H1 (cell line): ENCODE data around the gene VPS26B. TPM values are rescaled to one million over a fixed set of nuclear protein-coding genes. Genes with fewer than 3 reads are reported as not detected.

ENCODE experiments used
- CTCF ChIA-PET: fragments of 300-600 bp; sonication (Branson Sonifier 250); formaldehyde crosslinking; loops from one replicate; lab custom pipeline; 2021; ENCODE audit not compliant: partially characterized antibody; lab: Charles Lee
- POLR2A ChIA-PET: fragments of 300-600 bp; sonication (Branson Sonifier 250); formaldehyde crosslinking; loops from one replicate; lab custom pipeline; 2021; ENCODE audit warnings: inconsistent platforms; ENCODE audit not compliant: partially characterized antibody; lab: Charles Lee
- DNase-seq, 2 experiments: peaks; one replicate each; pipeline versions ENCODE4 v3.0.0 to v3.0.0-alpha.2; 2010 to 2022; ENCODE audit warnings: low spot score in 2 of 2, low read depth in 1 of 2, mixed read lengths in 1 of 2
- FAIRE-seq: peaks from 2 replicates; lab custom pipeline; 2011; peaks lifted over from hg19 to GRCh38; lab: Jason Lieb, UNC
- H2AFZ ChIP-seq: 2 replicates; pipeline ENCODE4 v1.8.1; 2012; ENCODE audit warnings: low read length, inconsistent platforms
- H2AK5ac ChIP-seq: 2 replicates; pipeline ENCODE4 v1.6.1; 2013; ENCODE audit warnings: low read depth, low read length
- H2BK120ac ChIP-seq: replicated peaks from 2 replicates; pipeline ENCODE3; 2013; ENCODE audit warnings: low read depth, low read length, inconsistent platforms
- H2BK12ac ChIP-seq: 2 replicates; pipeline ENCODE4 v1.6.1; 2013; ENCODE audit warnings: low read depth, low read length
- H2BK15ac ChIP-seq: 2 replicates; pipeline ENCODE4 v1.6.1; 2013; ENCODE audit warnings: low read length
- H2BK20ac ChIP-seq: 2 replicates; pipeline ENCODE4 v1.6.1; 2013; ENCODE audit warnings: low read length
- H2BK5ac ChIP-seq: 2 replicates; pipeline ENCODE4 v1.6.1; 2013; ENCODE audit warnings: low read depth, low read length
- H3K14ac ChIP-seq: 2 replicates; pipeline ENCODE4 v1.6.1; 2013; ENCODE audit warnings: inconsistent platforms; ENCODE audit not compliant: insufficient read length
- H3K18ac ChIP-seq: 2 replicates; pipeline ENCODE4 v1.6.1; 2013; ENCODE audit warnings: low read length; ENCODE audit errors: extremely low read depth
- H3K23ac ChIP-seq: 2 replicates; pipeline ENCODE4 v1.6.1; 2013; ENCODE audit warnings: inconsistent platforms; ENCODE audit not compliant: insufficient read length
- H3K23me2 ChIP-seq: 2 replicates; pipeline ENCODE4 v1.6.1; 2013; ENCODE audit warnings: low read depth, low read length
- H3K27ac ChIP-seq: 2 replicates; pipeline ENCODE4 v1.6.1; 2011; ENCODE audit warnings: low read depth, low read length, inconsistent platforms
- H3K27me3 ChIP-seq, 4 experiments: replicated peaks in 1 of 4; 1 replicate in 1 of 4; 2 replicates in 3 of 4; pipeline versions ENCODE4 v1.6.1 to v1.8.1; 2011 to 2013; ENCODE audit warnings: low read length in 3 of 4, mild to moderate bottlenecking in 3 of 4, inconsistent platforms in 2 of 4, mixed read lengths in 2 of 4, moderate library complexity in 1 of 4; ENCODE audit not compliant: control insufficient read depth in 3 of 4, insufficient read depth in 3 of 4; ENCODE audit errors: extremely low read depth in 1 of 4
- H3K36me3 ChIP-seq, 4 experiments: 2 replicates each; pipeline versions ENCODE4 v1.6.1 to v1.8.1; 2011 to 2013; ENCODE audit warnings: mild to moderate bottlenecking in 4 of 4, low read length in 3 of 4, moderate library complexity in 2 of 4, control low read depth in 1 of 4, inconsistent platforms in 1 of 4; ENCODE audit not compliant: insufficient read depth in 4 of 4, control insufficient read depth in 2 of 4
- H3K4ac ChIP-seq: replicated peaks from 2 replicates; pipeline ENCODE3; 2013; ENCODE audit warnings: low read length, low read depth, mixed read lengths, inconsistent platforms; ENCODE audit not compliant: insufficient read length
- H3K4me1 ChIP-seq, 4 experiments: replicated peaks in 1 of 4; 1 replicate in 1 of 4; 2 replicates in 3 of 4; pipeline versions ENCODE4 v1.6.1 to v1.8.1; 2011 to 2013; ENCODE audit warnings: low read length in 3 of 4, inconsistent platforms in 2 of 4, mixed read lengths in 1 of 4; ENCODE audit not compliant: insufficient read depth in 4 of 4, control insufficient read depth in 3 of 4
- H3K4me2 ChIP-seq, 2 experiments: 2 replicates each; pipeline versions ENCODE4 v1.6.1 to v1.8.1; 2011 to 2013; ENCODE audit warnings: low read depth in 2 of 2, low read length in 2 of 2, control low read depth in 1 of 2, inconsistent platforms in 1 of 2, mild to moderate bottlenecking in 1 of 2; ENCODE audit not compliant: insufficient read depth in 1 of 2
- H3K4me3 ChIP-seq, 4 experiments: fragments of 200-600, 300-600 bp in 1 of 4; sonication (generic), shearing (Covaris generic), sonication (Bioruptor Twin) in 1 of 4; 2 replicates each; pipeline versions ENCODE4 v1.5.1 to v1.8.1; 2011 to 2016; ENCODE audit warnings: low read length in 4 of 4, low read depth in 3 of 4, control low read depth in 2 of 4, inconsistent platforms in 2 of 4, mild to moderate bottlenecking in 2 of 4, mixed read lengths in 1 of 4, moderate library complexity in 1 of 4; ENCODE audit not compliant: insufficient read depth in 2 of 4; ENCODE audit errors: extremely low read depth in 1 of 4
- H3K56ac ChIP-seq: replicated peaks from 2 replicates; pipeline ENCODE3; 2013; ENCODE audit warnings: low read depth, mild to moderate bottlenecking, mixed read lengths, low read length, inconsistent platforms; ENCODE audit not compliant: insufficient read length
- H3K79me1 ChIP-seq: 2 replicates; pipeline ENCODE4 v1.6.1; 2013; ENCODE audit warnings: low read depth, low read length, control low read depth
- H3K79me2 ChIP-seq, 2 experiments: 2 replicates each; pipeline versions ENCODE4 v1.6.1 to v1.8.1; 2012 to 2013; ENCODE audit warnings: low read length in 2 of 2, mild to moderate bottlenecking in 2 of 2, inconsistent platforms in 1 of 2; ENCODE audit not compliant: insufficient read depth in 2 of 2, control insufficient read depth in 1 of 2
- H3K9ac ChIP-seq, 4 experiments: replicated peaks in 1 of 4; 1 replicate in 1 of 4; 2 replicates in 3 of 4; pipeline versions ENCODE4 v1.6.1 to v1.8.1; 2011 to 2013; ENCODE audit warnings: low read depth in 3 of 4, low read length in 3 of 4, control low read depth in 2 of 4, mild to moderate bottlenecking in 2 of 4, moderate library complexity in 2 of 4, inconsistent platforms in 1 of 4; ENCODE audit errors: extremely low read depth in 1 of 4
- H3K9me3 ChIP-seq, 2 experiments: 2 replicates each; pipeline versions ENCODE4 v1.6.1 to v1.8.1; 2012 to 2013; ENCODE audit warnings: mild to moderate bottlenecking in 2 of 2, moderate library complexity in 2 of 2, control low read depth in 1 of 2, inconsistent platforms in 1 of 2, low read depth in 1 of 2, low read length in 1 of 2, mixed read lengths in 1 of 2; ENCODE audit not compliant: insufficient read depth in 2 of 2
- H4K20me1 ChIP-seq, 2 experiments: replicated peaks in 1 of 2; 2 replicates each; pipeline versions ENCODE3 to v1.8.1; 2011 to 2013; ENCODE audit warnings: inconsistent platforms in 2 of 2, low read length in 2 of 2, mild to moderate bottlenecking in 1 of 2; ENCODE audit not compliant: insufficient read depth in 2 of 2, control insufficient read depth in 1 of 2
- H4K5ac ChIP-seq: 2 replicates; pipeline ENCODE4 v1.6.1; 2013; ENCODE audit warnings: low read length, low read depth, mixed read lengths, inconsistent platforms; ENCODE audit not compliant: insufficient read length
- H4K8ac ChIP-seq: 2 replicates; pipeline ENCODE4 v1.8.0; 2013; ENCODE audit warnings: mild to moderate bottlenecking, moderate library complexity, low read length, inconsistent platforms; ENCODE audit not compliant: insufficient read depth; ENCODE audit errors: extremely low read depth
- H4K91ac ChIP-seq: replicated peaks from 2 replicates; pipeline ENCODE3; 2013; ENCODE audit warnings: low read length, mixed read lengths, inconsistent platforms; ENCODE audit not compliant: insufficient read length
- BACH1 ChIP-seq: IDR thresholded peaks from 2 replicates; pipeline ENCODE4 v1.6.1; 2012; ENCODE audit warnings: low read length, improper control_type of control experiment
- CBX8 ChIP-seq: fragments of 300-800, 300-1000 bp; sonication (generic); IDR thresholded peaks from 2 replicates; pipeline ENCODE4 v1.7.1; 2016; ENCODE audit warnings: low read depth, low read length, borderline replicate concordance
- CHD2 ChIP-seq: IDR thresholded peaks from 2 replicates; pipeline ENCODE4 v1.6.1; 2012; ENCODE audit warnings: low read length, improper control_type of control experiment
- MAFK ChIP-seq: IDR thresholded peaks from 2 replicates; pipeline ENCODE4 v1.6.1; 2012; ENCODE audit warnings: low read depth, mild to moderate bottlenecking, improper control_type of control experiment, low read length
- MAX ChIP-seq: IDR thresholded peaks from 2 replicates; pipeline ENCODE4 v1.6.1; 2012; ENCODE audit warnings: inconsistent platforms
- RNF2 ChIP-seq: fragments of 200-900, 300-1000 bp; sonication (generic); IDR thresholded peaks from 2 replicates; pipeline ENCODE4 v1.7.1; 2016; ENCODE audit warnings: borderline replicate concordance, low read depth, mild to moderate bottlenecking, antibody characterized with exemption, low read length; ENCODE audit not compliant: poor library complexity, severe bottlenecking; ENCODE audit errors: missing control alignments
- SAP30 ChIP-seq: fragments of 300-600 bp; sonication (generic); IDR thresholded peaks from 2 replicates; pipeline ENCODE4 v1.7.1; 2012; ENCODE audit warnings: low read length, moderate library complexity, mild to moderate bottlenecking, inconsistent platforms; ENCODE audit not compliant: insufficient read depth, insufficient replicate concordance
- TEAD4 ChIP-seq: IDR thresholded peaks from 2 replicates; pipeline ENCODE4 v1.6.1; 2012; ENCODE audit warnings: low read depth, low read length, inconsistent platforms, mixed read lengths
- WGBS, 2 experiments: shearing (Covaris generic) in 1 of 2; methylation state at CpG; one replicate each; pipeline versions ENCODE4 v1.1.6 to v1.1.7; 2013 to 2015; ENCODE audit warnings: low lambda C conversion rate in 2 of 2, mixed read lengths in 2 of 2, inconsistent platforms in 1 of 2, low coverage in 1 of 2, missing lambda C conversion rate in 1 of 2; ENCODE audit not compliant: insufficient replicate concordance in 2 of 2, insufficient coverage in 1 of 2, insufficient read length in 1 of 2; ENCODE audit errors: extremely low coverage in 1 of 2, missing lambda C conversion rate in 1 of 2; 5-methylcytosine and 5-hydroxymethylcytosine counted together
- polyA plus RNA-seq, 7 experiments: library from polyadenylated mRNA; depleted of rRNA in 3 of 7; stranded (reverse) in 5 of 7; unstranded in 2 of 7; fragments of >200 nt in 5 of 7; fragments of 200-250 nt in 2 of 7; gene quantifications; 1 replicate in 5 of 7; 2 replicates in 1 of 7; 4 replicates in 1 of 7; pipeline versions ENCODE4 v1.2.1 to v1.2.3, GENCODE V29; 2011 to 2013; ENCODE audit warnings: missing spikeins in 2 of 7, mixed read lengths in 2 of 7
- total RNA-seq: library from RNA; stranded (reverse); fragmentation: NEBNext Ultra II Directional; extraction: Animal tissue kit (Norgen Biotek cat#: 25700); gene quantifications from 2 replicates; pipeline ENCODE4 v1.2.1, GENCODE V29; 2021

Gene VPS26B
- total and polyA plus RNA-seq, 2 of the 8 experiments (the other 6 are each of a cell fraction or from before 2014, with no cell fraction given) = 18.3 to 27.0 TPM

DNA sequence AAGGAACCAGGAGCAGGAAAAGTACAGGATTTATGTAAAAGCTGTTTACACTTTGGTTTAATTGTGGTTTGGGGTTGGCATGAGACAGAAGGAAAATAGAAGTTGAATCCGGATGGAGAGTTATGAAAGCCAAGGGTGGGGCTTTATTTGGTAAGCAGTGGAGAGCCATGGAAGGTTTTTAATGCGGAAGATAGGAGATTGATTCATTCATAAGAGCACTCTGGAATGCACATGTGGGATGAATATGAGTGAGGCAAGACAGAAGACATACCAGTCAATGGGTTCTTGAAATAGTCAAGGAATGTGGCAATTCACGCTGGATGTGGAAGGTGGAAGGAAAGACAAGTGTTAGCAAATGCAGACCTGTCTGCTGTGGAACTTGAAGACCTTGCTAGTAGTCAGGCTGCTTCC is 42.4 kb downstream of the VPS26B start:
- H4K5ac ChIP-seq = no peak overlapping the region
- no peak overlapping the region for H3K4me3 ChIP-seq
- H3K79me1 ChIP-seq = peaks cover 3% of the 10 kb centered on the region; the same call in 1 of the 2 replicates
- no peak overlapping the region for H4K91ac ChIP-seq
- no peak overlapping the region for H2BK120ac ChIP-seq
- no peak overlapping the region for H3K14ac ChIP-seq
- no peak overlapping the region; a peak in 1 of 7 replicates for H3K9ac ChIP-seq
- peaks cover 0 to 62% of the 10 kb centered on the region in 2 experiments; a peak in 3 of 4 replicates for H3K79me2 ChIP-seq
- H2AK5ac ChIP-seq = no peak overlapping the region
- H3K36me3 ChIP-seq = peaks cover 0 to 14% (median 6%) of the 10 kb centered on the region in 4 experiments; a peak in 4 of 8 replicates
- H2BK20ac ChIP-seq = no peak overlapping the region
- POLR2A ChIA-PET = interaction anchor here (1.2 to 9.2 kb wide), 4 partner anchors 9 to 13 kb away, joined by 4 to 76 read pairs (median 4); partner anchors contain the start of genes ACAD8, GLB1L3 and THYN1
- peaks cover 0 to under 1% of the 10 kb centered on the region in 2 experiments for H4K20me1 ChIP-seq
- H3K4me2 ChIP-seq = no peak overlapping the region
- peaks cover 10 to 29% (median 14%) of the 10 kb centered on the region in 4 experiments for H3K4me1 ChIP-seq
- no peaks in the 10 kb centered on the region for H3K9me3 ChIP-seq
- DNase-seq (no peak), FAIRE-seq (no peak)
- CTCF ChIA-PET = interaction anchor here (7.1 kb wide), 1 partner anchor 9 kb away, joined by 114 read pairs; the partner anchor contains the start of gene GLB1L3
- WGBS, 2 experiments = 83% methylated on average over 3 of the region's 3 CpGs; no CpG with 5 or more reads in 1 of the 2 experiments
- H2BK5ac ChIP-seq = no peak overlapping the region
- no peak overlapping the region for H3K18ac ChIP-seq
- no peak overlapping the region for H3K56ac ChIP-seq
- H3K23me2 ChIP-seq = no peaks in the 10 kb centered on the region
- no peaks in the 10 kb centered on the region for H3K27me3 ChIP-seq
- H3K27ac ChIP-seq = no peak overlapping the region
- no peak overlapping the region for H4K8ac ChIP-seq
- no peak overlapping the region for H3K4ac ChIP-seq
- H2BK15ac ChIP-seq = no peak overlapping the region
- H2BK12ac ChIP-seq = no peak overlapping the region
- no peak overlapping the region for H3K23ac ChIP-seq
- no peak overlapping the region for H2AFZ ChIP-seq
- TF ChIP-seq CHD2 = no peak
- TF ChIP-seq MAX = no peak
- no peak for TF ChIP-seq RNF2
- no peak for TF ChIP-seq BACH1
- no peak for TF ChIP-seq SAP30
- no peak for TF ChIP-seq CBX8
- TF ChIP-seq TEAD4 = 0 out of 2 replicates have a peak, but pooled peaks have one; percentile 14
- TF ChIP-seq MAFK = no peak
